Stimulated activated CD8-positive, alpha-beta memory T cell treated with anti-CD3 and anti-CD28 coated beads, Interleukin-15, amount 100 ng/mL, for 24 hours (primary cell): Measurements from ENCODE around the gene SLC35B4.
"Not testable (repeated sequence)": the region's sequence is repeated elsewhere in the genome, so short reads cannot be mapped to it uniquely, and the experiment has no call there.

Source experiments
- DNase-seq: peaks from one replicate; pipeline ENCODE4 v3.0.0-alpha.2; 2020; ENCODE audit warnings: low read depth

Gene SLC35B4

GRCh38 chr7:134331393-134331792 is 14.7 kb upstream of the SLC35B4 start:
- no peak for DNase-seq

- DNase-seq, result no peak
Measured at GRCh38 chr7:134330974-134331373, 14.2 kb upstream of the SLC35B4 start.

DNA sequence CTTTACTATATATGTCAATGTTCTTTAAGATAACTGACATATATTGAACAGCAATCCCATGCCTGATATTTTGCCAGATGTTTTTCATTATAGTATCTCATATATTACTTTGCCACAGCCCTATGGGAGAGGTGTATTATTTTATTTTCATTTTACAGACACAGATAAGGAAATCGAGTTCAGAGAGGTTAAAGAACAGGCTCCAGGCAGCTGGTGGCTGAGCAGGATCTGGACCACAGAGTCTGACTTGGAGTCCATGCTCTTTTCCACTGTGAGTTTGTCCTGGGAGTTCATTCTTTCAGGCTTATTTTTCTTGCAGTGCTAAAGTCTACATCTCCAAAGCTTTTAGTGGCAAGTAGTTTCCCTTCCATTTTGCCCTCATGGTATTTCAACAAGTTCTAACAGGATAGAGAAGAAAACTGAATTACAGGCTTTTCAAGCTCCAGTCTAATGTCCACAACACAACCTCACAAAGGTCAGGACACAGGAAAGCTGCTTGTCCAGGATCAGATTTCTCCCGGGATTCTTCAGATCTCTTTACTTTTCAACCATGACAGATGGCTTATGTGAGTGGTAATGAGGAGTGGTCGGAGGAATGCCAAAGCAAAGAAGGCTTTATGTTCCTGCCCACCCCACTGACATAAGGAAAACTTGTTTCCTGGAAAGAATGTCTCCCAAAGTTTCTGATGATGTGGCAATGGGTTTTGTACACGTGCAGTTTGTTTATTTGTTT is 13.1 kb upstream of the SLC35B4 start:
- DNase-seq, result no peak

DNA sequence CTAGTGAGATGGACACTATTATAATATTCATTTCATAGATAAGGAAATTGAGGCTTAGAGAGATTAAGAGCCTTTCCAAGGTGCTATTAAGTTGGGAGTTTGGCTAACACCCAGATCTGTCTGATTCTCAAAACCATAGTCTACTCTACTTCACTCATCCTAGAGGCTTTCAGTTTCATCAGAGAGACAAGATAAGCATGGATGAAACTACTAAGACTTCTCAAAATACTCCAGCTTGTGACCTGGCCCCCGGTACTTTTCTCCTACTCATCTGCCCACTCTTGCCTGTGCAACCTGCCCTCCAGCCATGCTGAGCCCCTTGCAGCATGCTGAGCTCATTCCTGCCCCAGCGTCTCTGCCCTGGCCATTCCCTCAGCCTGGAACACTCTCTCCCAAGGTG is 12.2 kb upstream of the SLC35B4 start:
- DNase-seq, result no peak

DNA sequence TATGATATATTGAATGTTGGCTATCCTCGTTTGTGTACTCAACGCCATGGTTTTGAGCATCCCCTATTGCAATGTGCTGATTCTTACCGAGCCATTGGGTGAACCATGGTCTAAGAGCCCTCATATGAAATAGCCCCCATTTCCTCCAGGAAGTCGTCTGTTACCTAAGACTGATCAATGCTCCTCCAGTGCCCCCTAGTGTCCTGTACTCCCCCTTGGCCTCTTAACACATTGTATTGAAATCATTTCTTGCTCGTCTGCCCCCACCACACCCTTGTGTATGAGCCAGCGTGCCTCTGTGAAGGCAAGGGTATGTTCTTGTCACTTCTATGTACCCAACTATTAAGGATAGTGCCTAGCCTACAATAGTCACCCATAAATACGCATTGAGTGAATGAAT is 11.2 kb upstream of the SLC35B4 start:
- no peak for DNase-seq

GRCh38 chr7:134324107-134324506 is 7.4 kb upstream of the SLC35B4 start:
- DNase-seq, result no peak

DNA sequence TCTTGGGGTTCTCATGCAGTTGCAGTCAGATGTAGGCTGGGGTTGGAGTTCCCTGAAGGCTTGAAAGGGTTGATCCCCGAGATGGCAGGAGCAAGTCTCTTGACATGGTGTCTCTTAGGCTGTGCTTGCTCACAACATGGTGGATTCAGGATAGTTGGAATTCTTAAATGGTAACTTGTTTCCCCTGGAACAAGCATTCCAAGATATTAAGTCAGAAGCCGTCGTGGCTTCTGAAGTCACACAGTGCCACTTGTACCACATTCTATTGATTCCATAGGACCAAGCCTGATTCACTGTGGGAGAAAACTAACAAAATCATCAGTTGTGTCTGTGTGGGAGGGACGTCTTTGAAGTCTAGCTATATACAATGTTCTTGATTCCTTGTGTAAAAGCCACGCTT is 3.5 kb upstream of the SLC35B4 start:
- no peak for DNase-seq

DNA sequence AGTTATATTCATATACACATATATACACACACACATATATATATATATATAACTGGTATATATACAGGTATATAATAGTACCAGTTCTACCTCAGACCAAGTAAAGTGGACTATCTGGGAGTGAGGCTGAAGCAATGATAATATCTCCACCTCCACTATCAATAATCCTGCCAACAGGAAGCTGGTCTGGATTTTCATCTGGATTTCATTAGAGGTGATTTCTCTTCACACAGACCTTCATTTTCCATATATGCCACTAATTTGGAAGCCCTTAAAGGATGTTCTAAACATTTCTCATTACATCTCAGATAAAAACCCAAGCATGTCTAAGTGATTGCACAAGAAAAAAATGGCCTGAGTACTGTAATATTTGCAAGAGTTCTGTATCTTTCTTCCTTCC is 1.7 kb upstream of the SLC35B4 start:
- DNase-seq, result no peak

DNA sequence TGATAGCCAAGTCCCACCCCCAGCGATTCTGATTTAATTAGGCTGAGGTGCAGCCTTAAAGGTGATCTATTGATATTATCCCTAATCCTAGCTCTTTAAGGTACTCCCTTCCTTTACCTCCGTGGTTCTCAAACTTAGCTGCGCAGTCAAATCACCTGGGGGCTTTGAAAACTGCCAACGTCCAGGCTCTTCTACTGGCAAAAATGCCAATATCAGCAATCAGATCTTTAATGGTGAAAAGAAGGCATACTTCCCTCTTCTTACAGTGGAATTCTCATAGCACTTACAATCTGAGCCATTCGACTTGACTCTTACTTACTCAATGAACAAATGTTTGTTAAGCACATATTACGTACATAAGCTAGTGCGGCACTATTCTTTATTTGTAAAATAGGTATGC is 704 bp upstream of the SLC35B4 start:
- no peak for DNase-seq

DNA sequence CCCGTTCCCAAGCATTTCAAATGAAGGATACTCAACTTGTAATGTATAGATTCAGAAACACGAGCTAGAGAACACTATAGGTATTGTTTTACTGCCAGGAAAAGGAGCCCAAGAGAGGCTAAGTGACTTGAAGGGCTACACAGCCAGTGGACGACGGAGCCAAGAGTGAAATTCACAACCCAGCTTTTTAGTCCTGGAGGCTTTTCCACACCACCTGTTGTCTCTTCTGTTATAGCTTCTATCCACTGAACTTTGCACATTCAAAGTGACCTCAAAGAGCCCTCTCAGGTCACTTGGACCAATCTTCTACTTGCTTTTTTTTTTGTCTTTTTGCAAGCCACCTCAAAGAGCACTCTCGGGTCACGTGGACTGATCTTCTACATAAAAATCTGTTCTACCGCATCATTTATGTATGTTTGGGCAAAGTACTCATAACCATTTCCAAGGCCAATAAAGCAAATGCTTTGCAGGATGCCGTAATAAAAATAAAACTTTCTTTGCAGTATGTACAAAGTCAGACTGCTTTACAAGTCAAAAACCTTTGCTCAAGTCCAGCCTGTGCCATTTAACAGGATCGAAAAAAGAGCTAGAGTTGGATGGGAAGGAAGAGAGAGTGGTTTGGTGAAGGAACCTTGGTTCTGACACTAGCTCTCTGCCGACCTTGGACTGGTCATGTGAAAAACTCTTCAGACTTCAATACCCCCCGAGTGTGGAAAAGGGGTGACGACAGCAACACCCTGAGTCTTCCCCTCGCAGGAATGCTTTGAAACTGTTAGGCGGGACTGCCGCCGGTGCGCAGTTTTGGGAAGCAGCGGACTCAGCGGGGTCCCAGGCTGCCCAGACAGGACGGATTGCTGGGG is 821 bp downstream of the SLC35B4 start:
- peak; percentile 1 for DNase-seq

DNA sequence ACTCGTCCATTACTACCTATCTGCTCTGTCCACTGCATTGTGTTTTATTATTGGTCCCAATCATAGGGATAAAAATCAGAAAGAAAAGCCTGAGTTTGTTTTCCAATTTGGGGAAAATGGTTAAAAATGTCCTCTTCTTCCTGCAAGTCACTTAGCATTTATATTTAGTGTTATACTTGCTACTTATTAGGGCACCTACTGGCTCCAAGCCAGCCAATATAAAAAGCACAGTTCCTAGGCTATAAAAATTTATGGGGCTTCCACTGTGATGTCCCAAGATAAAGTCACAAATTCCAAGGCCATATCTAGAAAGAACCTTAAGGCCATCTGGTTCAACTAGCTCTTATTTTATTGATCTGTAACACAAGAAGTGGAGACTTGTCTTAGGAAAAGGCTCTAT is 3.2 kb downstream of the SLC35B4 start:
- no peak for DNase-seq

- no peak for DNase-seq
Measured at GRCh38 chr7:134312717-134313116, 4.0 kb downstream of the SLC35B4 start.

DNA sequence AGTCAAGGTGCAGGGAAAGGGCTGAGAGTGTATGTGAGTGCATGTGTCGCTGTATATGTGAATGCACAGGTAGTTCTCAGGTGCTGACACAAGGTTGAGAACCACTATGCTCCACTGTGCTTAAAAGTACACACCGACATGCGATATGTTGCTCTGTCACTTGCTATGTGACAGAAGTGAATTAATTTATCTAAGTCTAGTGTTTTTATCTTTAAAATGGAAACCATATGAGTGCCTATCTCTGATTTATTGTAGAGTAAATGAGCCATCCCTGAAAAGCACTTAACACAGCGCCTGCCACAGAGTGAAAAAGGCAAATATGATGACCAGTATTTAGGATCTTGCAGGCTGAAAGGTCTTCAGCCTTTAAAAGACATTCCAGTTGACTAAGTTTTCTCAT is 4.9 kb downstream of the SLC35B4 start:
- DNase-seq, result no peak

DNA sequence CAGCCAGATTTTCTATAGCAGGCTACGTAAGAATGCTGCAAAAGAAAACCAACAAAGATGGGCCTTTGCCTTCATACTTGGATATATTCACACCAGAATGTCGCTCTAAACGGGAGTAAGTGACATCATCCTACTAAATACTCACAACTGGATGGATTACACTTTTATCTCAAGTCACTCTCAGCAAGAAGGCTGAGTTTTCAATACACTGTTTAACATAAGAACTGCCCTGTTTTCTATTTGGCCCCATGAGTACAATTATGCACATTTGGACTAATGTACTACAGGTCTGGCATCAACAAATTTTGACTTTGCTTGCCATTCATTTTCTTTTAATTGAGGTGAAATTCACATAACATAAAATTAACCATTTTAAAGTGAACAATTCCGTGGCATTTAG is 8.2 kb downstream of the SLC35B4 start:
- no peak for DNase-seq

- no peak for DNase-seq
Measured at GRCh38 chr7:134307320-134307719, 9.4 kb downstream of the SLC35B4 start.

- DNase-seq, result no peak
Measured at GRCh38 chr7:134302120-134302519, 14.6 kb downstream of the SLC35B4 start.

GRCh38 chr7:134301592-134301991 is 15.1 kb downstream of the SLC35B4 start:
- DNase-seq, result no peak

GRCh38 chr7:134300988-134301387 is 15.7 kb downstream of the SLC35B4 start:
- no peak for DNase-seq

DNA sequence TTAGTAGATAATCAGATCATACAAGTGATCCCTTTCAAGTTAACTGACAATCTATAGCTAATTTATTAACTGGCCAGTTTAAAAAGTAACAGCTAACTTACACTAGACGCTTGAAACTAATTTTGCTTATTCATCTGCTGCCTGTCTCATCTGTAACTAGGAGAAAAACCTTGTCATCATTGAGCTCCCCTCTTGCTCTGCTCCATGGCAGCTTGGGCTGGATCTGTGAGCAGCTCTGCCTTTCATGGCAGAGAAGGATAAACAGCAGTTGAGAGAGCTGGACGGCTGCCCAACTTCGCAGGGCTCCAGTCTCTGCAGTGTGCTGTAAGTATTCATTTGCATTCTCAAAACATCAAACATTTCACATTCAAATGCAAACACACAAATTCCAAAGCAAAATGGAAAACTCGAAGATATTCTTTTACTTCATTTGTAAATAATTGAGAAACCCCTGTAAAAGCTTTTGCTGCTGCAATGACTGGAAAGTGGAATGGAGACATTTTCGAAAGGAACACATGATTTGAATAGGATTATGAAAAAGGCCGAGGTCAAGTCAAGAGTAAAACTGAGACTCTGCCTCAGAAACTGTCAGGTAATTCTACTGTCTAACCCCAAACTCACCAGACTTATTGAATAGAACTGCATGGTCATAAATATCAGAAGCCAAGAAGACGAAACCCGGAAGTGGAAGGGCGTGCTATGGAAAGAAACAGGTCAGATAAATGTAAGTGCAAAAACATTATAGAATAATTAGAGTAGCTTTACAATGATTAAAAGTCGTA is 17.6 kb downstream of the SLC35B4 start:
- no peak for DNase-seq

GRCh38 chr7:134297489-134297888 is 19.2 kb downstream of the SLC35B4 start:
- DNase-seq, result no peak

DNA sequence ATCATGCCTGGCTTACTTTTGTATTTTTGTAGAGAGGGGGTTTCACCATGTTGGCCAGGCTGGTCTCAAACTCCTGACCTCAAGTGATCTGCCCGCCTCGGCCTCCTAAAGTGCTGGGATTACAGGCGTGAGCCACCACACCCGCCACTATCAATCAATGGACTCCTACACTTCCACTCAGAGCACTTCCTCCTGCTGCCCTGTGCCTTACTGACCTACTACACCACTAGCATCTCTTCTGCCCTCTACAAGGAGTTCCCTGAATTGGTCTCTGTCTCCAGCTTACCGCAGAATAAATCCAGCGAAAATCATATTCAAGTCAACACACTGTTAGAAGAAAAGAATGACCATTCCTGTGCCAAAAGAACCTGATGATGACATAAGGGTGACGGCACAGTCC is 20.7 kb downstream of the SLC35B4 start:
- not testable (repeated sequence) for DNase-seq

DNA sequence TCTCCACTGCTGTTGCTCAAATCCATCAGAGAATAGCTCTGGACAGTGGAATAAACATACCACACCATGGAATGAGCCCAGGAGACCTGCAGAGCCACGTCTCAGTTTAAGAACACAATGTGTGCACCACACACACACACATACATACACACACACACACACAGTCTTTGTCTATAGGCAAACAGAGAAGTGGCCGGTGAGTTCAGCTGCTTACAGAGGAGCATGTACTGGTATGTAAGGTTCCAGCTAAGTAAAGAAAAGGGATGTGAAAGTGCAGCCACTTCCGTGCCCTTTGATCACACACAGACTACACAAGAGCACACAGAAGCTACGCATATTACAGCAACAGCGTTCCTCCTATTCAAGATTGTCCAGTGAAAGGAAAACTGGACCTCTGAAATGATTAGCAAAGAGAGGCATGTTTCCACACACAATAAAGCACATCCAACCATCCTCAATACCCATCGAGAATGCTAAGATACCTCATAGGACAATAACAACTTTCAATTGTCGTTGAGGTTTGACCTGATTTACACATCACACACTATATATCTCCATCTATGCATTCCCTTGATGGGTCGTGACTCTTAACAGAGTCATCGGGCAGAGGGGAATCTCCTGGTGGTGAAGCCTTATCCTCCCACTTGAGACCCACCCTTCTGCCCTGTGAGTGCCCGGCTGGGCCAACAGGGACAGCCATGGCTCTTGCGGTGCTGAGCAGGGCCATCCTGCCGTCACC is 23.6 kb downstream of the SLC35B4 start:
- no peak for DNase-seq
